ENCODE data around the gene DNMT3A. TPM values are rescaled to one million over a fixed set of nuclear protein-coding genes. Genes with fewer than 3 reads are reported as not detected.

DNMT3A gene
- total RNA-seq, 4 donors from 2014 or later: 8.0 to 18.0 (median 9.3) TPM

DNA sequence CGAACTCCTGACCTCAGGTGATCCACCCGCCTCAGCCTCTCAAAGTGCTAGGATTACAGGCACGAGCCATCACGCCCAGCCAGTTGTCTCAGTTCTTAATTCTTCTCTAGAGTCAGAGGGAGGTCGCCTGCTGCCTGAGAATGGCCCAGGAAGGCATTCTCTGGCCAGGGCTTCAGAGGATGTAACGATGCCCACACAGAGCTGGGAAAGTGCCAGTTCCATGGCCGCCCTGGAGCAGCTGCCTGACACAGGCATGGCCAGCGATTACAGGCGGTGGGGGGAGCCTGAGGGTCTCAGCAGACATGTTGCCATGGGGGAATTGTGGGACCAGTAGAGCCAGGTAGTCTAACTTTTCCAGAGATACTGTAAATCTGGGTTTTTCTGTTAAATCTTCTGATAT is 25.6 kb upstream of the DNMT3A start:
- TF ChIP-seq, protein P1, sequence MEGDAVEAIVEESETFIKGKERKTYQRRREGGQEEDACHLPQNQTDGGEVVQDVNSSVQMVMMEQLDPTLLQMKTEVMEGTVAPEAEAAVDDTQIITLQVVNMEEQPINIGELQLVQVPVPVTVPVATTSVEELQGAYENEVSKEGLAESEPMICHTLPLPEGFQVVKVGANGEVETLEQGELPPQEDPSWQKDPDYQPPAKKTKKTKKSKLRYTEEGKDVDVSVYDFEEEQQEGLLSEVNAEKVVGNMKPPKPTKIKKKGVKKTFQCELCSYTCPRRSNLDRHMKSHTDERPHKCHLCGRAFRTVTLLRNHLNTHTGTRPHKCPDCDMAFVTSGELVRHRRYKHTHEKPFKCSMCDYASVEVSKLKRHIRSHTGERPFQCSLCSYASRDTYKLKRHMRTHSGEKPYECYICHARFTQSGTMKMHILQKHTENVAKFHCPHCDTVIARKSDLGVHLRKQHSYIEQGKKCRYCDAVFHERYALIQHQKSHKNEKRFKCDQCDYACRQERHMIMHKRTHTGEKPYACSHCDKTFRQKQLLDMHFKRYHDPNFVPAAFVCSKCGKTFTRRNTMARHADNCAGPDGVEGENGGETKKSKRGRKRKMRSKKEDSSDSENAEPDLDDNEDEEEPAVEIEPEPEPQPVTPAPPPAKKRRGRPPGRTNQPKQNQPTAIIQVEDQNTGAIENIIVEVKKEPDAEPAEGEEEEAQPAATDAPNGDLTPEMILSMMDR (IDR thresholded peaks at IDR 0.05): no peak
- ATAC-seq (ENCODE audit: low FRiP score): no peak
- no peak for DNase-seq (ENCODE audit: low spot score)

DNA sequence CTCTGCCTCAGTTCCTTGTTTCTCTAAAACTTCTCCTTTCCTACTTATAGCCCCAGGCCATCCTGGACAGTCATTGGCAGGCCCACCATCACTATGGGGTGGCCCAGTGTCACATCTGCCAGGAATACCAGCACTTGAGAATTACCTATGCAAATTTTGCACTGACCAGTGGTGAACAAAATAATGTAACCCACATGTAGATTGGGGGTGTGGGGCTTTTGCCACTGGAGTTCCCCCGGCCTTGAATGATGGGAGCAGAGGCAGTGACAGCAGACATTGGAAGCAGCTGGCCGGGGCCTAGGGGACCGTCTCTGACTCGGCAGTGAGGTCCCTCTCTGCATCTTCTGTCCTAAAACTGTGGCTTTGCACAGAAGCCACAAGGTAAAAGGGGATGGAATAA is 24.9 kb upstream of the DNMT3A start:
- no peak for DNase-seq (ENCODE audit: low spot score)
- no peak for ATAC-seq (ENCODE audit: low FRiP score)
- TF ChIP-seq, protein P1 (IDR thresholded peaks at IDR 0.05): no peak

DNA sequence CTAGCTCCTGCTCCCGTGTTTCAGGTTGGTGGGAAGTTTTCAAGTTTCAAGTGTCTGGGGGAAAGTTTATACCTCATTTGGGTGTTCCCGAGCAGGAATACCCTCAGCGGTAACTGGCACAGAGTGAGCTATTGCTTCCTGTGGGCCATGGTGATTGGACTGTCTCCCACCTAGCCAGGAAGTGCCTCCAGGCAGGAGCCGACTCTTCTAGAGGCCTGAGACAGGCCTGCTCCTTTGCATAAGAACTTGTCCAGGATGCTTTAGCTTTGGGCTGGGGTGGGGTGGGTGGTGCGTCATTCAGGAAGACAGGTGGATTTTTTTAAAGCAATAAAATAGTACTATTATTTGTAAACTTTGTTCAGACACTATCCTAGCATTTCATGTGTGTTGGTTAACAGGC is 23.5 kb upstream of the DNMT3A start:
- TF ChIP-seq, protein P1 (IDR thresholded peaks at IDR 0.05): no peak
- no peak for DNase-seq (ENCODE audit: low spot score)
- no peak for ATAC-seq (ENCODE audit: low FRiP score)

DNA sequence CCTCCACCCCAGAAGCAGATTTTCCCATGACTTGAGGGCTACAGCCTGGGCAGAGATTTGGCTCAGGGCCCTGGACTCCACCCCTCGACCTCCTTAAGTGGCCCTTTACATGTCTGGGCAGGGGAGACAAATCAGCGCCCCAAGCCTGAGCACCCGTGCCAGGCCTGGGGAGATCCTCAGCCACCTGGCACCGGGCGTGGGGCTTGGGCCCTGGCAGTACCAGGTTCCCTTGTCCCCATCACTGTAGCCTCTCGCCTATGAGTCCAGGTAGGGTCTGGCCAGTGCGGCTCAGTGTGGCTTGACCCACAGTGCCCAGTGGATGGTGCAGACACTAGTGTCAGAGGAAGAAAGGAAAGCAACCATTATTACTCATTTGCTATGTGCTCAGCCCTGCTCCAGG is 22.0 kb upstream of the DNMT3A start:
- TF ChIP-seq, protein P1 (IDR thresholded peaks at IDR 0.05): no peak
- no peak for DNase-seq (ENCODE audit: low spot score)
- ATAC-seq (ENCODE audit: low FRiP score): no peak

DNA sequence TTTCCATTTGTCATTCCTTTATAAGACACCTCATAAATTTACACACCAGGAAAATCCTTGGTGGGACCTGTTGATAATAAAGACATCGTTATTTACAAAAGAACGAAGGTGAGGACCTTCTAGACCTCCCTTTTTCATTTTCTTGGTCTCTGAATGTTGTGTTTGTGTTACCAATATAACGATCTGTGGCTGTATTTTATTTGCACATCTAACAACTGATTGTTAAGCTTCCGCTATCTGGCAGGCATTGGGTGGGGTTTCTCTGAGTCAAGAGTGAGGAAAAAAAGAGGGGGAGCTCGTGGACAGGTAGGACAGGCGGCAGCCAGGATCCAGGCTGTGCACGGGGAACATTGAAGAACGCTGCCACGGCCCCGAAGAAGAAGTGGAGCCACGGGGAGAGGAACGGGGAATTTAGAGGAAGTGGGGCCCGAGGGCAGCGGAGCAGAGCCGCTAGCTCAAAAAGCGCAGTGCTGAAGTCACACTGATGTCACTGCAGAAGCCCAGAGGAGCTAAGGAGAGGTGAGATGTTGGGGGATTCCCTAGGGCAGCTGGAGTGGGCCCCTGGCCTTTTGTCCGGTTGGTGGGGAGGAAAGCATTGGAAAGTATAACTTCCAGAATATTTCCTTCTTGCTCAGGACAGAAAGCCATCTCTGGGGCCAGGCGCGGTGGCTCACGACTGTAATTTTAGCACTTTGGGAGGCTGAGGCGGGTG is 20.9 kb upstream of the DNMT3A start:
- no peak for ATAC-seq (ENCODE audit: low FRiP score)
- DNase-seq (ENCODE audit: low spot score): no peak
- TF ChIP-seq, protein P1 (IDR thresholded peaks at IDR 0.05): no peak

DNA sequence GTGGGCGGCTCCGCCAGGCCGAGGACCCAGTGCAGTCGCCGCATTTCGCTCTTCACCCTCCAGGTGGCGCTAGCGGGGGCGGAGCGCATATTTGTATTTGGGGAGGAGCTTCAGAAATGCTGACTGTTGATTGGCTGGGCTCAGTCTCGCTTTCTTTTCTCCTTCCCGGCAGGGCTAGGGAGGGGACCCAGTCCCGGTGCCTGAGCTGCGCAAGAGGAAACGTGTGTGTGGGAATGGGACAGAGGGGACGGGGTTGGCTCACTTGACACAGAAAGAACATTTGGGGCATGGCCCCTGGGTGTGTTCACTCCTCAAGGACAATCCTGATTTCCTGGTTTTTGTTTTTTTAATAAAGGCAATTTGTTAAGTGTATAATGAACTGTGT is 20.3 kb upstream of the DNMT3A start:
- peak; percentile 99 for ATAC-seq (ENCODE audit: low FRiP score)
- TF ChIP-seq, protein P1 (IDR thresholded peaks at IDR 0.05): peak in 2 of 3 donors; percentile 45 to 87

More for the DNA sequence above, 20.3 kb upstream of the DNMT3A start:
- peak; percentile 92 for DNase-seq (ENCODE audit: low spot score)
